OCI-LY7 (cell line): ENCODE data around the gene LMTK3. TPM values are rescaled to one million over a fixed set of nuclear protein-coding genes. Genes with fewer than 3 reads are reported as not detected.

ENCODE experiments used
- BruUV-seq: library from RNA; stranded (reverse); fragments of 400-500 nt; replicated peaks from 2 replicates; lab custom pipeline; 2021; lab: Mats Ljungman, UMichigan
- CTCF ChIA-PET: fragments of 300-600 bp; sonication (Branson Sonifier 250); formaldehyde crosslinking; loops from one replicate; lab custom pipeline; 2022; ENCODE audit warnings: antibody characterized with exemption; ENCODE audit not compliant: unreplicated experiment; lab: Charles Lee
- POLR2A ChIA-PET: fragments of 300-600 bp; sonication (Branson Sonifier 250); formaldehyde crosslinking; loops from one replicate; lab custom pipeline; 2022; ENCODE audit warnings: antibody characterized with exemption; lab: Charles Lee
- DNase-seq: peaks from one replicate; pipeline ENCODE4 v3.0.0-alpha.2; 2015; ENCODE audit warnings: low spot score
- H2AFZ ChIP-seq: fragments of 200-600 bp; sonication (generic), shearing (Covaris generic); 2 replicates; pipeline ENCODE4 v1.6.1; 2014; ENCODE audit warnings: mild to moderate bottlenecking, antibody characterized with exemption, low read length, moderate library complexity
- H3K27ac ChIP-seq: fragments of 200-600 bp; sonication (generic); 2 replicates; pipeline ENCODE4 v1.5.1; 2014; ENCODE audit warnings: mixed run types, low read depth, mild to moderate bottlenecking, moderate library complexity, low read length, inconsistent platforms; ENCODE audit not compliant: poor library complexity, severe bottlenecking
- H3K36me3 ChIP-seq: fragments of 200-600 bp; sonication (generic); 2 replicates; pipeline ENCODE4 v1.6.1; 2014; ENCODE audit warnings: mild to moderate bottlenecking, antibody characterized with exemption, low read length, moderate library complexity, mixed read lengths; ENCODE audit not compliant: insufficient read depth
- H3K4me1 ChIP-seq: fragments of 200-600 bp; sonication (generic); 2 replicates; pipeline ENCODE4 v1.5.1; 2014; ENCODE audit warnings: mild to moderate bottlenecking, low read length; ENCODE audit not compliant: insufficient read depth, poor library complexity, severe bottlenecking
- H3K4me2 ChIP-seq: fragments of 200-600 bp; sonication (generic); 2 replicates; pipeline ENCODE4 v1.6.1; 2014; ENCODE audit warnings: mild to moderate bottlenecking, low read length
- H3K4me3 ChIP-seq: fragments of 200-600 bp; sonication (generic); 2 replicates; pipeline ENCODE4 v1.5.1; 2014; ENCODE audit warnings: mild to moderate bottlenecking, low read depth, low read length; ENCODE audit not compliant: poor library complexity, severe bottlenecking
- H3K79me2 ChIP-seq: fragments of 200-600 bp; sonication (generic); 2 replicates; pipeline ENCODE4 v1.6.1; 2016; ENCODE audit warnings: low read depth, mild to moderate bottlenecking, low read length, moderate library complexity, mixed read lengths; ENCODE audit not compliant: insufficient read depth
- H3K9me2 ChIP-seq: fragments of 200-600 bp; sonication (generic); 2 replicates; pipeline ENCODE4 v1.6.1; 2016; ENCODE audit warnings: mild to moderate bottlenecking, low read length, mixed read lengths; ENCODE audit not compliant: insufficient read depth
- H3K9me3 ChIP-seq: fragments of 200-600 bp; sonication (generic); 2 replicates; pipeline ENCODE4 v1.6.1; 2014; ENCODE audit warnings: mild to moderate bottlenecking, mixed run types, low read length, mixed read lengths
- H4K20me1 ChIP-seq: fragments of 200-600 bp; sonication (generic); 2 replicates; pipeline ENCODE4 v1.6.1; 2014; ENCODE audit warnings: mild to moderate bottlenecking, antibody characterized with exemption, low read length, moderate library complexity, mixed read lengths; ENCODE audit not compliant: insufficient read depth
- EZH2phosphoT487 ChIP-seq: fragments of 200-600 bp; sonication (generic); IDR thresholded peaks from 2 replicates; pipeline ENCODE4 v1.6.1; 2018; ENCODE audit warnings: low read depth, borderline replicate concordance, mild to moderate bottlenecking, mixed run types, antibody characterized with exemption, low read length, moderate library complexity, mixed read lengths
- intact Hi-C: fragments of 100-400 bp; cut with micrococcal nuclease; formaldehyde crosslinking; loops from one replicate; pipeline ENCODE4 v1.10.0; 2022; ENCODE audit not compliant: unreplicated experiment
- total RNA-seq, 2 experiments: library from RNA; depleted of rRNA in 1 of 2; stranded (reverse); fragments of >200 nt in 1 of 2; shearing (Covaris generic) in 1 of 2; gene quantifications; 2 replicates each; pipeline ENCODE4 v1.2.3, GENCODE V29; 2014 to 2022
- TF ChIP-seq, protein P1 (sequence below): fragments of 200-600 bp; sonication (generic); conservative IDR thresholded peaks from 2 replicates; pipeline ENCODE4 v1.5.1; 2014; ENCODE audit warnings: mild to moderate bottlenecking, antibody characterized with exemption, low read length, moderate library complexity, mixed read lengths

LMTK3 gene
- total RNA-seq, 2 experiments from 2014 or later: 1.3 to 9.7 TPM

DNA sequence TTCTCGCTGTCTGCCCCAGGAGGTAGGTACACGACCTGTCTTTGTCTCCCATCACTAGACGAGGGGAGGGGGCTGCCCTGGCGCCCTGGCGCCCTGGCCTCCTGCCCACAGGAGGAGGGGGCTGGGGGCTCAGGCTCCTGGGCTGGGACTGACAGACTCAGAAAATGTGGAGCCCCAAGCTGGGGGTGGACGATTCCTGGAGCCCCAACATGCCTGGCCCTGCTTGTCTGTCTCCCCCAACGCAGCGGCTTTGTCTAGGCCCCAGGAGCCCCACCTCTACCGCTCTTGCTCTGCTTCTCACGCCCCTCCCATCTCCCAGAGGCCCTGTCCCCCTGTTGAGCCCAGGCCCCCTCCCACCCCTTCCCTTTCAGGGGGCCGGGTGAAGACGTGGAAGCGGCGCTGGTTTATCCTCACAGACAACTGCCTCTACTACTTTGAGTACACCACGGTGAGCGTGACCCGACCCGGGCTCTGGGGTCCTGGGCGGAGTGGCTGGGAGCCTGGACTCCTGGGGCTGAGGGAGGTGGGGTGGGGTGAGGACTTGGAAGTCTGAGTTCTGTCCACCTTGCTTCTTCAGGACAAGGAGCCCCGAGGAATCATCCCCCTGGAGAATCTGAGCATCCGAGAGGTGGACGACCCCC is 33.8 kb downstream of the LMTK3 start:
- CTCF ChIA-PET: no interaction called here
- Histone ChIP-seq H3K27ac (no peak overlapping the region), H3K9me2 (no peaks in the 10 kb centered on the region), H3K36me3 (peaks cover 59% of the 10 kb centered on the region), H4K20me1 (no peaks in the 10 kb centered on the region), H3K4me2 (no peak overlapping the region), H3K79me2 (no peaks in the 10 kb centered on the region), H2AFZ (no peak overlapping the region), H3K4me3 (no peak overlapping the region), H3K9me3 (no peaks in the 10 kb centered on the region), H3K4me1 (no peaks in the 10 kb centered on the region)
- BruUV-seq: no TSS peak
- POLR2A ChIA-PET: no interaction called here
- TF ChIP-seq, protein P1, sequence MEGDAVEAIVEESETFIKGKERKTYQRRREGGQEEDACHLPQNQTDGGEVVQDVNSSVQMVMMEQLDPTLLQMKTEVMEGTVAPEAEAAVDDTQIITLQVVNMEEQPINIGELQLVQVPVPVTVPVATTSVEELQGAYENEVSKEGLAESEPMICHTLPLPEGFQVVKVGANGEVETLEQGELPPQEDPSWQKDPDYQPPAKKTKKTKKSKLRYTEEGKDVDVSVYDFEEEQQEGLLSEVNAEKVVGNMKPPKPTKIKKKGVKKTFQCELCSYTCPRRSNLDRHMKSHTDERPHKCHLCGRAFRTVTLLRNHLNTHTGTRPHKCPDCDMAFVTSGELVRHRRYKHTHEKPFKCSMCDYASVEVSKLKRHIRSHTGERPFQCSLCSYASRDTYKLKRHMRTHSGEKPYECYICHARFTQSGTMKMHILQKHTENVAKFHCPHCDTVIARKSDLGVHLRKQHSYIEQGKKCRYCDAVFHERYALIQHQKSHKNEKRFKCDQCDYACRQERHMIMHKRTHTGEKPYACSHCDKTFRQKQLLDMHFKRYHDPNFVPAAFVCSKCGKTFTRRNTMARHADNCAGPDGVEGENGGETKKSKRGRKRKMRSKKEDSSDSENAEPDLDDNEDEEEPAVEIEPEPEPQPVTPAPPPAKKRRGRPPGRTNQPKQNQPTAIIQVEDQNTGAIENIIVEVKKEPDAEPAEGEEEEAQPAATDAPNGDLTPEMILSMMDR: no peak
- intact Hi-C loops: no loop called here
- no peak for DNase-seq

DNA sequence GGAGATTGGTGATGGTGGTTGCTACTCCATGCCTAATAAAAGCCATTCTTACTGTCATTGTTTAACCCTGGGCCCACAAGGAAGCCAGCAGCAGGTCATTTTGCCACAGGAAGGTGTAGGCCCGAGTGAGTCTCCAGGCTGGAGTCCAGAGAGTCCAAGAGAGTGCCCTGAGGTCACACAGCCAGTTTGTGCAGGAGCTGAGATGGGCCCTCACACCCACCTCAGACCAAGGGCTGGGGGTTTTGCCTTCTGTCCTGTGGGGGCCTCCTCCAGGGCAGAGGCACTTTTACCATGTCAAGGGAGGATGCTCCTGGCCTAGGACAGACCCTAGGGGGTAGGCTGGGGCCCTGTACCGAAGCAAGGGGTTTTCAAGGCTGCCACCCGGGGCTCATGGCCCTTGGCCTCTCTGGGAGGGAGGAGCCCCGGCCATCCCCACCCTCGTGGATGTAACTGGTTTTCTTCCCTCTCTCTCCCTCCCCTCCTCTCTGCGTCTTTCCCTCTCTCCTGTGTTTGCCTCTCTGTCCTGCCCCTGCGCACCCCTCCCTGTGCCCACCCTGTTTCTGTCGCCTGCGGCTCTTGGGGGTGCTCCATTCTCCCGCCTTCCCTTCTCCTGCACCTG is 34.5 kb downstream of the LMTK3 start:
- Histone ChIP-seq H3K4me2 (no peak overlapping the region), H4K20me1 (no peaks in the 10 kb centered on the region), H3K9me2 (no peaks in the 10 kb centered on the region), H3K79me2 (no peaks in the 10 kb centered on the region), H3K9me3 (no peaks in the 10 kb centered on the region), H3K27ac (no peak overlapping the region), H2AFZ (no peak overlapping the region), H3K36me3 (peaks cover 64% of the 10 kb centered on the region), H3K4me3 (no peak overlapping the region), H3K4me1 (no peaks in the 10 kb centered on the region)
- TF ChIP-seq EZH2phosphoT487: no peak
- TF ChIP-seq, protein P1: no peak
- POLR2A ChIA-PET: no interaction called here
- intact Hi-C loops: no loop called here
- BruUV-seq: no TSS peak
- CTCF ChIA-PET: no interaction called here
- no peak for DNase-seq

DNA sequence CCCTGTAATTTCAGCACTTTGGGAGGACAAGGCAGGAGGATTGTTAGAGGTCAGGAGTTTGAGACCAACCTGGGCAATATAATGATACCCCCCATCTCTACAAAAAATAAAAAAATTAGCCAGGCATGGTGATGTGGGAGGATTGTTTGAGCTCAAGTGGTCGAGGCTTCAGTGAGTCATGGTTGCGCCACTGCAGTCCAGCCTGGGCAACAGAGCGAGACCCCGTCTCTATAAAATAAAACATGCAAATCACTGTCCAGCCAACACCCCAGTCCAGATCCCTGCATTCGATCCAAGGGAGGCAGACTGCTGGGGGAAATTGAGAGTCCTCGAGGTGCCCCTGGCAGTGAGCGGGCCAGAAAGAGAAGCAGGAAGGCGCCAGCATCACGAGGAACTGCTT is 35.5 kb downstream of the LMTK3 start:
- CTCF ChIA-PET: no interaction called here
- Histone ChIP-seq H4K20me1 (no peaks in the 10 kb centered on the region), H3K4me1 (no peaks in the 10 kb centered on the region), H2AFZ (no peak overlapping the region), H3K4me3 (no peak overlapping the region), H3K27ac (no peak overlapping the region), H3K4me2 (no peak overlapping the region), H3K9me3 (no peaks in the 10 kb centered on the region), H3K9me2 (no peaks in the 10 kb centered on the region), H3K36me3 (peaks cover 68% of the 10 kb centered on the region), H3K79me2 (no peaks in the 10 kb centered on the region)
- POLR2A ChIA-PET: interaction anchor here (0.6 kb wide), 2 partner anchors 16 to 33 kb away, joined by 3 to 6 read pairs; no protein-coding TSS in a partner anchor
- BruUV-seq: no TSS peak
- intact Hi-C loops: no loop called here
- TF ChIP-seq, protein P1: no peak
- TF ChIP-seq EZH2phosphoT487: no peak
- no peak for DNase-seq
